ENCODE measurements around the gene POMGNT1.
"Not testable (repeated sequence)": the region's sequence is repeated elsewhere in the genome, so short reads cannot be mapped to it uniquely, and the experiment has no call there.

POMGNT1 gene

DNA sequence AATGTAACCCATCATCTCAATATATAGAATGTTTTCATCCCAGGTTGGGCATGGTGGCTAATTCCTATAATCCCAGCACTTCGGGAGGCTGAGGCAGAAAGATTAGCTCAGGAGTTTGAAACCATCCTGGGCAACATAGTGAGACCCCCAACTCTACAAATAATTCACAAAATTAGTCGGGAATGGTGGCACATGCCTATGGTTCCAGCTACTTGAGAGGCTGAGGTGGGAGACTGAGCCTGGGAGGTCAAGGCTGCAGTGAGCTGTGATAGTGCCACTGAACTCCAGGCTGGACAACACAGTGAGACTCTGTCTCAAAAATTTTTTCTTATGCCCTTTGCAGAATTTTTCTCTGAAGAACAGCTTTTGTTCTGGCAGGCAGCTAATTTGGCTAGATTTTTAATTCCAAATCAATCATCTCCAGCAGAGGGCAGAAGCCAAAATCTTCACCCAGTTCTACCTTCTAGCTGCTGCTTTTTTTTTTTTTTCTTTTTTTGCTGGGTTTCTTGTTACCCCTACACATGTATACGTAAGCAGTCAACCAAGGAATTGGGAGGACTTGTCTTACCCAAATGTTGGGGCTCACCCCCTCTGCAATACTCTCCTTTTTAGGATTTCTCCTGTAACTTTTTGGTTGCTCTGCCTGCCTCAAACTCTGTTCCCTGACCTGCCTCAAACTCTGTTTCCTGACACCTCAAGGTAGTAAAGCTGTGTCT is 46.6 kb upstream of the POMGNT1 start:
- no peak overlapping the region for H3K4me3 ChIP-seq (ENCODE audit: low read length, poor library complexity, severe bottlenecking)

DNA sequence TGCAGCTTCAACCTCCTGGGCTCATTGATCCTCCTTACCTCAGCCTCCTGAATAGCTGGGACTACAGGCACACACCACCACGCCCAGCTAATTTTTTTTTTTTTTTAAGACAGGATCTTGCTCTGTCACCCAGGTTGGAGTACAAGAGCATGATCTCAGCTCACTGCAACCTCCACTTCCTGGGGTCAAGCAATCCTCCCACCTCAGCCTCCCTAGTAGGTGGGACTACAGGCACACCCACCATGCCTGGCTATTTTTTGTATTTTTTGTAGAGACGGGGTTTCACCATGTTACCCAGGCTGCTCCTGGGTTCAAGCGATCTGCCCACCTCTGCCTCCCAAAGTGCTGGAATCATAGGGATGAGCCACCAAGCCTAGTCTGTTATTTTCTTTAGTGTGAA is 45.6 kb upstream of the POMGNT1 start:
- not testable (repeated sequence) for H2AFZ ChIP-seq (ENCODE audit: low read length); H3F3A ChIP-seq (ENCODE audit: low read depth); H3K27me3 ChIP-seq (ENCODE audit: insufficient read depth, low read length, poor library complexity, severe bottlenecking); H3K9ac ChIP-seq (ENCODE audit: low read depth, low read length, poor library complexity, severe bottlenecking); H3K4me2 ChIP-seq (ENCODE audit: low read depth, low read length, poor library complexity, severe bottlenecking); H3K36me3 ChIP-seq (ENCODE audit: insufficient read depth, low read length); H3K9me2 ChIP-seq (replicated peaks; ENCODE audit: low read depth, low read length); H3K4me3 ChIP-seq (ENCODE audit: low read length, poor library complexity, severe bottlenecking); H3K9me3 ChIP-seq (ENCODE audit: insufficient read depth, low read depth, low read length)
- Histone ChIP-seq H3K4me1 (ENCODE audit: insufficient read depth, low read length, poor library complexity, severe bottlenecking) (peaks cover 18% of the 10 kb centered on the region), H4K20me1 (ENCODE audit: insufficient read depth, low read length, poor library complexity, severe bottlenecking) (peaks cover 11% of the 10 kb centered on the region), H3K79me2 (ENCODE audit: insufficient read depth, low read length) (peaks cover 12% of the 10 kb centered on the region)

More for the DNA sequence above, 46.6 kb upstream of the POMGNT1 start:
- no peaks in the 10 kb centered on the region for H3F3A ChIP-seq (ENCODE audit: low read depth)
- peaks cover under 1% of the 10 kb centered on the region; the same call in 1 of the 2 replicates for H3K36me3 ChIP-seq (ENCODE audit: insufficient read depth, low read length)
- no peaks in the 10 kb centered on the region for H3K27me3 ChIP-seq (ENCODE audit: insufficient read depth, low read length, poor library complexity, severe bottlenecking)
- H3K9me2 ChIP-seq (replicated peaks; ENCODE audit: low read depth, low read length) = no peaks in the 10 kb centered on the region
- peaks cover 20% of the 10 kb centered on the region for H4K20me1 ChIP-seq (ENCODE audit: insufficient read depth, low read length, poor library complexity, severe bottlenecking)
- H3K4me2 ChIP-seq (ENCODE audit: low read depth, low read length, poor library complexity, severe bottlenecking) = no peak overlapping the region
- TF ChIP-seq, protein P1, sequence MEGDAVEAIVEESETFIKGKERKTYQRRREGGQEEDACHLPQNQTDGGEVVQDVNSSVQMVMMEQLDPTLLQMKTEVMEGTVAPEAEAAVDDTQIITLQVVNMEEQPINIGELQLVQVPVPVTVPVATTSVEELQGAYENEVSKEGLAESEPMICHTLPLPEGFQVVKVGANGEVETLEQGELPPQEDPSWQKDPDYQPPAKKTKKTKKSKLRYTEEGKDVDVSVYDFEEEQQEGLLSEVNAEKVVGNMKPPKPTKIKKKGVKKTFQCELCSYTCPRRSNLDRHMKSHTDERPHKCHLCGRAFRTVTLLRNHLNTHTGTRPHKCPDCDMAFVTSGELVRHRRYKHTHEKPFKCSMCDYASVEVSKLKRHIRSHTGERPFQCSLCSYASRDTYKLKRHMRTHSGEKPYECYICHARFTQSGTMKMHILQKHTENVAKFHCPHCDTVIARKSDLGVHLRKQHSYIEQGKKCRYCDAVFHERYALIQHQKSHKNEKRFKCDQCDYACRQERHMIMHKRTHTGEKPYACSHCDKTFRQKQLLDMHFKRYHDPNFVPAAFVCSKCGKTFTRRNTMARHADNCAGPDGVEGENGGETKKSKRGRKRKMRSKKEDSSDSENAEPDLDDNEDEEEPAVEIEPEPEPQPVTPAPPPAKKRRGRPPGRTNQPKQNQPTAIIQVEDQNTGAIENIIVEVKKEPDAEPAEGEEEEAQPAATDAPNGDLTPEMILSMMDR (conservative IDR thresholded peaks at IDR 0.05; ENCODE audit: low read length) = peak; percentile 67
- TF ChIP-seq EZH2phosphoT487 (IDR thresholded peaks at IDR 0.05; ENCODE audit: borderline replicate concordance) = no peak
- no peak overlapping the region for H3K9ac ChIP-seq (ENCODE audit: low read depth, low read length, poor library complexity, severe bottlenecking)
- peaks cover 28% of the 10 kb centered on the region for H3K4me1 ChIP-seq (ENCODE audit: insufficient read depth, low read length, poor library complexity, severe bottlenecking)
- H2AFZ ChIP-seq (ENCODE audit: low read length) = peak overlapping the region; percentile 95
- peaks cover 22% of the 10 kb centered on the region for H3K79me2 ChIP-seq (ENCODE audit: insufficient read depth, low read length)
- H3K9me3 ChIP-seq (ENCODE audit: insufficient read depth, low read depth, low read length) = no peaks in the 10 kb centered on the region

DNA sequence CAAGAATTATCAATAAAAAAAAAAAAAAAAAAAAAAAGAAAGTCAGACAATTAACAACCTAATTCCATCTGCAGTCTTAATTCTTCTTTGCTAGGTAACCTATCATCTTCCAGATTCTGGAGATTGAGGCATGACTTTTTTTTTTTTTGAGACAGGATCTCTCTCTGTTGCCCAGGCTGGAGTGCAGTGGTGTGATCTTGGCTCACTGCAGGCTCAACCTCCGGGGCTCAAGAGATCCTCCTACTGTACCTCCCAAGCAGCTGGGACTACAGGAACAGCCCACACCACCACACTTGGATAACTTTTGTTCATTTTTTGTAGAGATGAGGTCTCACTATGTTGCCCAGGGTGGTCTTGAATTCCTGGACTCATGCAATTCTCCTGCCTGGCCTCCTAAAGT is 44.7 kb upstream of the POMGNT1 start:
- H3F3A ChIP-seq (ENCODE audit: low read depth) = no peaks in the 10 kb centered on the region
- no peak overlapping the region for H2AFZ ChIP-seq (ENCODE audit: low read length)
- H3K9me3 ChIP-seq (ENCODE audit: insufficient read depth, low read depth, low read length) = no peaks in the 10 kb centered on the region
- H3K4me1 ChIP-seq (ENCODE audit: insufficient read depth, low read length, poor library complexity, severe bottlenecking) = peaks cover 11% of the 10 kb centered on the region
- H3K27me3 ChIP-seq (ENCODE audit: insufficient read depth, low read length, poor library complexity, severe bottlenecking) = no peaks in the 10 kb centered on the region
- peaks cover 3% of the 10 kb centered on the region for H3K79me2 ChIP-seq (ENCODE audit: insufficient read depth, low read length)
- no peaks in the 10 kb centered on the region for H3K36me3 ChIP-seq (ENCODE audit: insufficient read depth, low read length)
- H3K9me2 ChIP-seq (replicated peaks; ENCODE audit: low read depth, low read length) = no peaks in the 10 kb centered on the region
- no peak for TF ChIP-seq EZH2phosphoT487 (IDR thresholded peaks at IDR 0.05; ENCODE audit: borderline replicate concordance)
- no peak overlapping the region for H3K9ac ChIP-seq (ENCODE audit: low read depth, low read length, poor library complexity, severe bottlenecking)
- H3K4me3 ChIP-seq (ENCODE audit: low read length, poor library complexity, severe bottlenecking) = no peak overlapping the region
- H3K4me2 ChIP-seq (ENCODE audit: low read depth, low read length, poor library complexity, severe bottlenecking) = no peak overlapping the region
- H4K20me1 ChIP-seq (ENCODE audit: insufficient read depth, low read length, poor library complexity, severe bottlenecking) = peaks cover 2% of the 10 kb centered on the region

DNA sequence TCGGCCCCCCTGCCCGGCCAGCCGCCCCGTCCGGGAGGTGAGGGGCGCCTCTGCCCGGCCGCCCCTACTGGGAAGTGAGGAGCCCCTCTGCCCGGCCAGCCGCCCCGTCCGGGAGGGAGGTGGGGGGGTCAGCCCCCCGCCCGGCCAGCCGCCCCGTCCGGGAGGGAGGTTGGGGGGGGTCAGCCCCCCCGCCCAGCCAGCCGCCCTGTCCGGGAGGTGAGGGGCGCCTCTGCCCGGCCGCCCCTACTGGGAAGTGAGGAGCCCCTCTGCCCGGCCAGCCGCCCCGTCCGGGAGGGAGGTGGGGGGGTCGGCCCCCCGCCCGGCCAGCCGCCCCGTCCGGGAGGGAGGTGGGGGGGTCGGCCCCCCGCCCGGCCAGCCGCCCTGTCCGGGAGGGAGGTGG is 43.5 kb upstream of the POMGNT1 start:
- not testable (repeated sequence) for H3K9ac ChIP-seq (ENCODE audit: low read depth, low read length, poor library complexity, severe bottlenecking); H3K4me2 ChIP-seq (ENCODE audit: low read depth, low read length, poor library complexity, severe bottlenecking); H2AFZ ChIP-seq (ENCODE audit: low read length); H3K9me3 ChIP-seq (ENCODE audit: insufficient read depth, low read depth, low read length); H3K27me3 ChIP-seq (ENCODE audit: insufficient read depth, low read length, poor library complexity, severe bottlenecking); H3K36me3 ChIP-seq (ENCODE audit: insufficient read depth, low read length); H3K9me2 ChIP-seq (replicated peaks; ENCODE audit: low read depth, low read length); H3F3A ChIP-seq (ENCODE audit: low read depth); H4K20me1 ChIP-seq (ENCODE audit: insufficient read depth, low read length, poor library complexity, severe bottlenecking); H3K4me1 ChIP-seq (ENCODE audit: insufficient read depth, low read length, poor library complexity, severe bottlenecking); H3K4me3 ChIP-seq (ENCODE audit: low read length, poor library complexity, severe bottlenecking); H3K79me2 ChIP-seq (ENCODE audit: insufficient read depth, low read length)

DNA sequence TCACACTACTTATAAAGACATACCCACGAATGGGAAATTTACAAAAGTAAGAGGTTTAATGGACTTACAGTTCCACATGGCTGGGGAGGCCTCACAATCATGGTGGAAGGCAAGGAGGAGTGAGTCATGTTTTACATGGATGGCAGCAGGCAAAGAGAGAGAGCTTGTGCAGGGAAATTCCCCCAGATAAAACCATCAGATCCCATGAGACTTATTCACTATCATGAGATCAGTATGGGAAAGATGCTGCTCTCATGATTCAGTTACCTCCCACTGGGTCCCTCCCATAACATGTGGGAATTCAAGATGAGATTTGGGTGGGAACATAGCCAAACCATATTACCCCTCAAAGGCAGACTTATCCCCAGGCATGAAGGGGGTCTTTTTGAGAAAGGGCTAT is 40.6 kb upstream of the POMGNT1 start:
- not testable (repeated sequence) for H3K9ac ChIP-seq (ENCODE audit: low read depth, low read length, poor library complexity, severe bottlenecking); H4K20me1 ChIP-seq (ENCODE audit: insufficient read depth, low read length, poor library complexity, severe bottlenecking); H2AFZ ChIP-seq (ENCODE audit: low read length); H3K4me1 ChIP-seq (ENCODE audit: insufficient read depth, low read length, poor library complexity, severe bottlenecking); H3K27me3 ChIP-seq (ENCODE audit: insufficient read depth, low read length, poor library complexity, severe bottlenecking); H3K9me3 ChIP-seq (ENCODE audit: insufficient read depth, low read depth, low read length); H3K36me3 ChIP-seq (ENCODE audit: insufficient read depth, low read length); H3K9me2 ChIP-seq (replicated peaks; ENCODE audit: low read depth, low read length); H3K79me2 ChIP-seq (ENCODE audit: insufficient read depth, low read length); H3K4me3 ChIP-seq (ENCODE audit: low read length, poor library complexity, severe bottlenecking); H3K4me2 ChIP-seq (ENCODE audit: low read depth, low read length, poor library complexity, severe bottlenecking); H3F3A ChIP-seq (ENCODE audit: low read depth)

Data from Loucy (cell line).